NB4 (cell line): ENCODE data around the gene HYDIN.
"Not testable (repeated sequence)": the region's sequence is repeated elsewhere in the genome, so short reads cannot be mapped to it uniquely, and the experiment has no call there.

Source experiments
- DNase-seq: peaks from one replicate; pipeline ENCODE4 v3.0.0; 2010; ENCODE audit warnings: low read depth
- H3K4me3 ChIP-seq: one replicate; pipeline ENCODE4 v1.5.1; 2011; ENCODE audit warnings: mild to moderate bottlenecking, low read depth, low read length, moderate library complexity

Gene HYDIN

DNA sequence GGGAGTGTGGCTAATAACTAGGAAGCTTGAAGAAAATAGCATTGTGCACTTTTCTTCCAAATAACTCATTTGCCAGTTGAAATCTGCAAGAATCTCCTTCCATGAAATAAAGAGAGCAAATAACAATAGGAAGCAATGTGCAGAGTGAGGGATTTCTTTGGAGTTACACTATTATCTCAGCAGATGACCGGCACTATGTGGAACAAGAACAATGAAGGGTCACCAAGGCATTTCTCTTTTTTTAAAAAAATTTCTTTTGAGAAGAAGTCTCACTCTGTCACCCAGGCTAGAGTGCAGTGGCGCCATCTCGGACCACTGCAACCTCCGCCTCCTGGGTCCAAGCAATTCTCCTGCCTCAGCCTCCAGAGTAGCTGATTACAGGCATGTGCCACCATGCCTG, 192.1 kb downstream of the HYDIN start:
- not testable (repeated sequence) for DNase-seq

DNA sequence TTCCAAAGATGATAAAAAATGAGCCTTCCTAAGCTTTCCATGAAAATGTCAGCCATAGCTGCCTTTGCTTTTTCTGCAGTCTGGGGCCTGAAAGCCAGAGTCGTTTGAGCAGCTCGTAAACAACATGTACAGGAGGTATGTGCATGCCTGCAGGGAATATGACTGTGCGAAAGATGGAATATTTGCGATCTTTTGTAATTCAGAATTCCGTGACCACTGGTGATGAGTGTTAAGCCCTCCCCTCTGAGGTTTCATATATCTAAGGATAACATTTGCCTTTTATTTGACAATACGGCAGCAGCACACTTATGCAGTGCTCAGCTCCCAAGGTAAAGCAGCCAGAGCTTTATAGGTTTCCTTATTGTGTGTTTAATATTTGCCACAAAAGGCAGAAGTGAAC, 192.5 kb downstream of the HYDIN start:
- DNase-seq, H3K4me3 ChIP-seq: not testable (repeated sequence)

More for the DNA sequence above, 192.1 kb downstream of the HYDIN start:
- H3K4me3 ChIP-seq: not testable (repeated sequence)

DNA sequence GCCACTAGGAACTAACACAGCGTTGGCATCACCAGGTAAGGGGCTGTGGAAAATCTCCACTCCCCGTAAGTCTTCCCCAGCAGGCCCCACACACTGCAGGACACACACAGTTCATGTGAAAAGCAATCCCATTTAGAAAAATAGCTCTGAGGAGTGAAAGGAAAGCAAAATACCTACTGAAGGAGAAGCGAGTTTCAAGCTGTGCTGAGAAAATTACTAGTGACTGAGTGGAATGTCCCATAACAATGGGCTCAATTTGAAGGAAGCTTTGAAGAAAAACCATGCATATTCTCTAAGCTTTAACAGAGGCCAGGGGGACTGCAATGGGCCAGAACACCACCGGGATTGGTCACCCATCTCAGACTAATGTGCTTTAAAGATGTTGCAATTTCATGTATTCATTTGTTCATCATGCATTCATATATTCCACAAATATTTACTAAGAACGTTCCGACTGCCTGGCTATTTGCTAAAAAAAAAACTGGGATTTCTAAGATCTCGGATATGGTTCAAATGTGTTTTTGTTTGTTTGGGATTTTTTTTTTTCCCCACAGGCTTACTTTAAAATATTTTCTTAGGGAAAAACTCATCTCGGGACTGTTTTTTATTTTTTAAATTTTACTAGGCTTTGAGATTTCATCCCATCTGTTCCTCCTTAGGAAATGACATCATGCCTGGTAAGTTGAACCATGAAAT, 202.3 kb downstream of the HYDIN start:
- not testable (repeated sequence) for DNase-seq

DNA sequence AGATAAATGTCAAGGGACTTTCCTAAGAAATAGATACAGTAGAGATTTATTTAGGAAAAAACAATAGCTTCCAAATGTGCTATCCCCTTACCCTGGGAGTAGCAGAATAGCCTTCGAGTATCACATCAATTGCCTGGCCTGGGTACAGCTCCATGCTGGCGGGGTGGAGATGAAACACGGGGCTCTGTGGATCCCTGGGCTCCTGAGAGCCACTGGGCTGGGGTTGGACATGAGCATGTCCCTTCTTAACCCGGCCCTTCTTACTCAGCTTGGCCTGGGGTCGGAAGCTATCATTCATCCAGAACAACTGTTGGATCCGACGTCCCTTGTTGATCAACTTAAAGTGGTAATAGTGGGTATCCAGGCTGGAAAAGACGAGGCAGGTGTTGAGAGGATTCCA, 203.0 kb downstream of the HYDIN start:
- not testable (repeated sequence) for H3K4me3 ChIP-seq, DNase-seq

More for the DNA sequence above, 202.3 kb downstream of the HYDIN start:
- not testable (repeated sequence) for H3K4me3 ChIP-seq

DNA sequence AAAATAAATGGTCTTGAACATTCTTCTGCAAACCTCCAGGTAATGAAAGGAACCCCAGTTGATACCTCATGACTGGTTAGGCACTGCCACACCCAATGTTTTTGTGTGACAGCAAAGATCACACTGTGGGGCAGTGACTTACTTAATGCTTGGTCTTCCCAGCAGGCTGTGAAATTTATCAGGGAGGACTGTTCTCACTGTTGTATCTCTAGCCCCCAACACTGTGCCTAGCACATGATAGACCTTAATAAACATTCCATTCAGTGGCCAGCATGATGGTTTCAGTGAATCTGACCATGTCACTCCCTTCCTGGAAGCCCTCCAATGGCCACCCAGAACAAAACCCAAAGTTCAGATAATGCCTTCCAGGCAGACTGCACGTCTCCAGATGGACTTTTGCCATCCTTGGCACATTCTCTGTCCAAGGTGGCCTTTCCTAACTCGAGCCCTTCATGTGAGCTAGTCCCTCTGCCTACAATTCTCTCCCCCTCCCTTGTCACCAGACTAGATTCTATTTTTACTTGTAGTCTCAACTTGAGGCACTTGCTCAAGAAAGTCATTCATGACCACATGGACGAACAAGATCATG, 206.6 kb downstream of the HYDIN start:
- not testable (repeated sequence) for DNase-seq, H3K4me3 ChIP-seq

DNA sequence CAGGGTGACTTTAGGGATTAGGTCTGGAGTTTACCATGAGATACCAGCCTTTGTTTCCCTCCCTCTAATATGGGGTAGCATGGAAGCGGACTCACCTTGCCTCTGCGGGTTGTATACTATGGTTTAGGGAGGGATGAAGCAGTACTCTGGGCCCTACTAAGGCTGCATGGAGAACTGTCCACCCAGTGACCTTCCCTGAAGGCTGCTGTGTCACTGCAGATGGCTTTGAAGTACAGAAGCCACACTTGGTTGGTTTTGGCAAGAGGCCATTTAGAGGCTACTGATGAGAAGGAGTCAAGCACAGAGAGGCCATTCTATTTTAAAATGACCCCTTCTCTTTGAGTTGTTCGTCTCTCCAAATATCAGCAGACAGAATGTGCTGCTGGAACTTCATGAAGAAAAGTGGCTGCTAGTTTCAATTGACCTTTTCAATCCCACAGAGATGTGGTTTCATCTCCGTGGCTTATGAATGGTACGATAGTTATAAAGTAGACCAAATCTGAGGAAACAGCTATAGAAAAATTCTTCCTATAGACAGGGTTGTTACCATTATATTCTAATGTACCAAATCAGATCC, 208.5 kb downstream of the HYDIN start:
- DNase-seq, H3K4me3 ChIP-seq: not testable (repeated sequence)

DNA sequence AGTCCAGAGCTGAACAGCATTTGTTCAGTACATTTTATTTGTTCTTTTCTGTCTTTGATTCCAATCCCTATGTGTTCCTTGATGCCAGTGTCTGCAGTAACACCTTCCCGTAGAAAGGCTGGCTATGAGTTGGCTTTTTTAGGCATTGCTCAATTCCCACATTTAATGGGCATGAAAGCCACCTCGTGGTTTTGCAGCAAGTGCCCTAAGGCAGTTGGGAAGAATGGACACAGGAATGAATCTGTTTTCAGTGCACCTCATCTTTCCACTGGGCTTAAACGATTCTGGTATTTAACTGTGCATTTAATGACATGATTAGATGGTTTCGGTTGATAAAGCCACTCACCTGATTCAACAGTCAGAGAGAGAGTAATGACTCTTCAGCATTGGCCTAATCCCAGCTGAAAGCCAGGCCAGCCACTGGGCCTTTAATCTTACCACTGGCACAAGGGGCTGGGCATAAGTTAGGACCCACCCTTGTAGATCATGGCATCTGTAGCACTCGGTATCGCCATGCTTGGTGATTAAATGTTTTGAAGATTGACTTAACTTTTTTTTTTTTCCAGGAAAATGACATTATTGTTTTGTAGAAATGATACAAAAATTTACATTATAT, 211.3 kb downstream of the HYDIN start:
- DNase-seq, H3K4me3 ChIP-seq: not testable (repeated sequence)

DNA sequence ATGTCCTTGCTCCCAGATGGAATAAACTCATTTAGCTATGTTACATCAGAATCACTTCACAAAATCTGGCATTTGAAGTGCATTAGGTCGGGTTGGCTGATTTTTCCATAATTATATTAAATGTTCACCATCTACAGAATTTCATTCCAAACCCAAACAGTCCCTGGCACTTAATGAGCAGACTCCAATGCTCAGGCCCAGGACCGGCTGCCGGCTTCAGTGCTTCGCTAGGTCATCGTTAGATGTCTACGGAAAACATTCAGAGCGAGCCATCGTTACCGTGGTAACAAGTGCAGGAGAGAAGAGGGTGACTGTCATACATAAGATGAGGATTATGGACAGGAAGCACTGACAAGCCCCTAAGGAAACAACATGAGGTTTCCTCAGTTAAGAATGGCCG, 215.1 kb downstream of the HYDIN start:
- not testable (repeated sequence) for H3K4me3 ChIP-seq, DNase-seq

DNA sequence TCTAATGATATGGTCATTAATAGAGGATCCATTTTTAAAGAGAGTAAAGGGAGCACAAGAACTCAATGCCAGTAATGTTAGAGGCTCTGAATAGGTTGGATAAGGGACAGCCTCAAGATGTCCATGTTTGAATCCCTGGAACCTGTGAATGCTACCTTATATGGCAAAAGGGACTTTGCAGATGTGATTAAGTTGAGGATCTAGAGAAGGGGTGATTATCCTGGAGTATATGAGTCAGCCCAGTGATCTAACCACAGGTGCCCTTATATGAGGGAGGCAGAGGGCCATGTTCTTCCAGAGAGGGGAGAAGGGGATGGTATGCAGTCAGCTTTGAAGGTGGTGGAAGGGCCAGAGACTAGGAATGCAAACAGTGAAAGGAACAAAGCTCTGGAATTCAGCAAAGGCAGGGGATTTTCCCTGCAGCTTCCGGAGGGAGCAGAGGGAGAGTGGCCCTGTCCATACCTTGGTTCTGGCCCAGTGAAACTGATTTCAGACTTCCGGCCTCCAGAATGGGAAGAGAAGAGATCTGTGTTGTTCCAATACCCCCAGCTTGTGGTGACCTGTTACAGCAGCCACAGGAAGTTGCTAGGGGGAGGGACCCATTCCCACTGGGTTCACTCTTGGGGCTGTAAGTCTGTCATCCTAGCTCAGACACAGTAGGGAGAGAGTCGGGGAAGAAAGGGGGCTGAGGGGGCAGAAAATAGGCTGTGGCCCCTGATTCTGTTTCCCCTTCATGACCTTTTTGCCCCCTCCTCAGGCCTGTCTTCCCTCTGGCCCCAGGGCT, 220.9 kb downstream of the HYDIN start:
- not testable (repeated sequence) for H3K4me3 ChIP-seq, DNase-seq

DNA sequence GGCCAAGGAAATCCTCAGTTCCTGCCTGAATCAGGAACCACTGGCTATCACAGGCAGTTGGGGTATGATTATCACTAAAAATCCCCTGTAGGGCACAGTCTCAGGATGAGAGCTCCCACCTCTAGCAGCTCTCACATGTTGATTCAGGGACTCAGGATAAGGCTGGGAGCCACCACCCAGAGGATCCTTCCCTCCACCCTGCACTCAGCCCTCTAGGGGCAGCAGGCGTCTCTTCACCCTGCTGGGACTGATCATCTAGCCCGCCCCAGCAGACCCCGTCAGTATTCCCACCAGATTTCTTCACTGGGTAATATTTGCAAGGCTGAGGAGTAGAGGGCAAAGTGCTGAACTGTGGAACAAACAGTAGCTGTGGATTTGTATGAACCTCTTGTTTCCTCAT, 224.0 kb downstream of the HYDIN start:
- not testable (repeated sequence) for H3K4me3 ChIP-seq

DNA sequence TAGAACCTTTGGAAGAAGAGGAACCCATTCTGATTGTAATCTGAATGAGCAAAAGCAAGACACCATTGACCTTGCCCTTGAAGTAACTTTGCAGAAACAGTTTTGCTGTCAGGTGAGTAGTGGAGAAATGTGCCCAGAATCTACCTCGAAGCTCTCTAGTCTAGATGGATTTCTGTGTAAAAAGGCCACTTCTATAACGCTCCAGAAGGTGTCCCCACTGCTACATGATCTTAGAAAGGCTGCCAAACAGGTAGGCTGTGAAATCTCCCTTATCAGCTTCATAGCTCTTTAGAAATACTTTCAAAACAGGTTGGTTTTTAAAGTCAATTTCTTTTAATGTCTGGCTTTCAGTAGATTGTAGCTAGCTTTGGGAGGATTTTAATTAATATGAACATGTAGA, 230.8 kb downstream of the HYDIN start:
- peak; percentile 22 for DNase-seq
- not testable (repeated sequence) for H3K4me3 ChIP-seq

More for the DNA sequence above, 224.0 kb downstream of the HYDIN start:
- not testable (repeated sequence) for DNase-seq

DNA sequence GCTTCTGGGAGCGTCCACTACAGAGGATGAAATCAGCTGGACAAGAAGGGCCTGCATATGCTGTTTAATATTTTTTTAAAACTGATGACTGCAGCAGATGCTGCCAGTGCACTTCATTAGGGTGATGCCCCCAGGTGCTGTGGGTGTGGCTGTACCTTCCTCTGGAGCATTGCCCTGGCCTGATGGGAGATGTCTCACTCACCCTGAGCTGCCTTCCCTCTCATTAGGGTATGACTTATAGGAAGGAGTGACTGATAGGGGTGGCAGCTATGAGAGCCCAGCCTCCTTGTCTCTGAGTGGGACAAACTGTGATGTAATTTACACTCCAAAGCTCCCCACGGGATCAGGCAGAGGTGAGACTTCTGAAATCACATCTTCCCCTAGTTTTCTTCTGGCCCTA, 234.7 kb downstream of the HYDIN start:
- DNase-seq, H3K4me3 ChIP-seq: not testable (repeated sequence)

DNA sequence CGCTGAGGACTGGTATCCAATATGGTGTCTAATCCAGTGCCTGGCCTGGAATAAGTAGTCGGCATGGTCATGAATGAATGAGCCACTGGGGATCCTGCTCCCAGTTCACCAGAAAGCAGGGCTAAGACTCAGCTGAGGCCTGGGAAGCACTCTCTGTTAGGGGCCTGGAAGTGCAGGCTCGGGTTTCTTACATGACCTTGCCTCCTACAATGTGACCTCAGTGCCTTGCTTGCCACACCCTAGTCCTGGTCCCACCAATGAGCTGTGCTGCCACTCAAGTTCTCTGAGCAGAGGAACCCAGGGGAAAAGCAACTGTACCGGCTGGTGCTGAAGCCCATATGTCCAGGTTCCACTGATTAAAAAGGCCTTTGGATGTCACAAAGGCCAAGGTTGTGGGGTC, 238.0 kb downstream of the HYDIN start:
- not testable (repeated sequence) for DNase-seq, H3K4me3 ChIP-seq

DNA sequence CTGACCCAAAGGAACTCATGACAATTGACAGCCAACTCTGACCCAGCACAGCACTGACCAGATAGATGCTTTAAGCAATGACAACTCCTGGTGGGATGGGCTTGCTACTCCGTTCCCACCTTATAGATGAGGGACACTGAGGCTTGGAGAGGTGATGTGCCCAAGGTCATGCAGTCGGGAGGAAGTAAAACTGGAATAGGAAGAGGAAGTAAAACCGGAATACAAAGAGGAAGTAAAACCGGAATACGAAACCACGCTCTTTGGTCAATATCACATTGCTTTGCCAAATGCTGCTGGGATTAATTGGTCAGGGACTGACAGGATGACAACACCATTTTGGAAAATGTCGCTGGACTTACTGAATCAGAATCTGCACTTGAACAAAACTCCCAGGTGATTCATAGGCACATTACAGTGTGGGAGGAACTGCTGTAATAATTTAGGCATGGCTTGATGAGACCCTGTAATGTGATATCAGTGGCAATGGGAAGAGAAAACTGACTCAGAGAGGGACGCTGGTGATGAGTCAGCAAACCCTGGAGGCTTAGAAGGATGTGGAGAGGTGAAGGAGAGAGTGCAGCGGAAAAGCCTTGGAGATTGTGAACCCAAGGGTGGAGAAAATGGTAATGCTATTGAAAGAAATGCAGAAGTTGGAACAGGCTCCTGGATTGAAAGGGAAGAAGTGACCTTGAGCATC, 243.4 kb downstream of the HYDIN start:
- not testable (repeated sequence) for DNase-seq, H3K4me3 ChIP-seq

DNA sequence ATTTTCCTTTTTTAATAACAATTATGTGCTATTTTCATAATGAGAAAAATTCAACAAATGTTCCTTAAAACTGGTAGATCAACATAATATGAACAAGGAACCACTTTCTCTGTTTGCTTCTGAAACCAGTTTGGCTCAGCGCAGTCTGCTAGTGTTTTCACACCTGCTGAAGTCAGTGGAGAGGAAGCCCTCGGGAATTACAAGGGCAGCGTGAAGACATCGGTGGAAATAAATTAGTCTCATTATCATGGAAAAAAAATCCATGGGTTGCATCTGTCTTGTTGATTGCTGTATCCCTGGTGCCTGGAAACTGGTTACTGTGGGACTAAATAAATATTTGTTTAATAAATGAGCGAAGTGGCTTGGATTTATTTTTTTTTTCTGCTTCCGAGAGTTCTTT, 245.8 kb downstream of the HYDIN start:
- not testable (repeated sequence) for H3K4me3 ChIP-seq, DNase-seq

DNA sequence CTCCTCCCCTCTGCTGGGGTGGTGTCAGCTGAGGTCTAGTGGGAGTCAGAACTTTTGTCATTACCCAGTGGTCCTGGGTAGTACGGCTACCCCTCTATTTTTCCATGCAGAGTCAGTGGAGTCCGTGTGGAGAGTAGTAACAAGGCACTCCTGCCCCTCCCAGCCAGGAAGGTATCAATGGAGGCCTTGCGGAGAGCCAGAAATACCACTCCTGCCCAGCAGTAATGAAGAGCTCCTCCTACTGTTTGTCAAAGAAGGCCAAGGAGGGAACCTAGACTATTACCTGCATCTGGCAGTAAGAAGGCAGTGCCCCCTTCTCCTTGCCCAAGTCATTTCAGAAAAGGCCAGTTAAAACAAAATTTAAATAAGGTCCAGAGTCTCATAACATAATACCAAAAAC, 262.2 kb downstream of the HYDIN start:
- not testable (repeated sequence) for H3K4me3 ChIP-seq, DNase-seq

DNA sequence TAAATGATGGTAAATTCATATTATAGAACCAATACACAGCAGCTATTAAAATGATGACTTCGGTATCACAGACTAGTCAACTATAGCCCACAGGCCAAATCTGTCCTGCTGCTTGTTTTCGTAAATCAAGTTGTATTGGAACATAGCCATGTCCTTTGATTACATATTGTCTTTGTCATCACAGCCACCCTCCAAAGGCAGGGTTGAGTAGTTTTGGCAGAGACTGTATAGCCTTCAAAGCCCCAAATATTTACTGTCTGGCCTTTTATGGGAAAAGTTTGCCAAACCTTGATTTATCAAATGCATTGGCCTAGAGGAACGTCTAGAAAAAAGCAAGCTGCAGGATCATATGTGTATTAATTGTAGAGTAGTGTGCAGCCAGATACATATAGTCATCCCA, 270.4 kb downstream of the HYDIN start:
- not testable (repeated sequence) for DNase-seq, H3K4me3 ChIP-seq

DNA sequence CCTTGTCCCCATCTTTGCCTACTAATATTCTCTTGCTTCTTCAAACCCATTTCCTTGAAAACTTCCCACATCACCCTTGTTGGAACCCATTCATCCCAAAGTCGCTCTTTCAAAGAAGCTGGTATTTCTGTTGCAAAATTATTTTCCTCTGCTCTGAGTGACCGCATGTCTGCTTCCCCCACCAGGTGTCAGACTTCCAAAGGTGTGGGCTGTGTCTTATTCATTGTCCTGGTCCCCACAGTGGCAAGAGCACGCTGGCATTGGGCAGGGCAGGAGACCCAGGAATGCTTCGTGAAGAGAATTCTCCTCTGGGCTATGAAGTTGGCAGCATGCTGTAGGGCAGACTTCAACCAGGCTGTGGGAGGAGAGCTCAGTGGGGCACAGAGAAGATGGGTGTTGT, 275.6 kb downstream of the HYDIN start:
- not testable (repeated sequence) for H3K4me3 ChIP-seq, DNase-seq

DNA sequence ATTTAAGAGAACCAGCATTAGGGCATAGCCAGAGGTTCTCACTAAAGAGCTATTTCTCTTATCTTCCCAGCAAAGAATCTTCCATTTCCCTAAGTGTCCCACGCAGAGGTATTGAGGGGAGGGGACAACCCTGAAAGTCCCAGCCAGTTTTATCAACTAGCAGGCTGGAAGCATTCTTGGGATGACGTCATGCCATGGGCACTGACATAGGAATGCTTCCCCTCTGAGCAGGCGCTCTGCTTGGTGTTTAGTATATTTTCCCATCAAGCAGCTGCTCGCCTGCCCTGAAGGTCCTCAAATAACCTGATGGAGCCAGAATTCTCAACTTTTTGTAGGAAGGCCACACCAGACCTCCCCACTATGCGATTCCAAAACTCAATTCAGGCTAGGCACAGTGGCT, 276.7 kb downstream of the HYDIN start:
- DNase-seq, H3K4me3 ChIP-seq: not testable (repeated sequence)
